GM12878 (cell line): Measurements from ENCODE around the gene THOC6. TPM values are rescaled to one million over a fixed set of nuclear protein-coding genes. Genes with fewer than 3 reads are reported as not detected.

ENCODE experiments used
- ATAC-seq: fragments of 200-7000 bp; cut with Tn5 transposase; 3 replicates; pipeline ENCODE4 v1.9.1; 2020; ENCODE audit warnings: mild to moderate bottlenecking, moderate library complexity
- BruUV-seq: library from RNA; stranded (reverse); fragments of 400-500 nt; replicated peaks from 2 replicates; lab custom pipeline; 2021; lab: Mats Ljungman, UMichigan
- CTCF ChIA-PET: fragments of 300-600 bp; sonication (Branson Sonifier 250); formaldehyde crosslinking; extraction: SDS; loops from one replicate; lab custom pipeline; 2021; ENCODE audit warnings: inconsistent platforms; lab: Yijun Ruan, JAX
- POLR2A ChIA-PET: fragments of 350-600 bp; formaldehyde crosslinking; extraction: SDS; loops from one replicate; lab custom pipeline; 2021; ENCODE audit warnings: inconsistent platforms; lab: Charles Lee
- RAD21 ChIA-PET: fragments of 300-600 bp; sonication (Branson Sonifier 250); formaldehyde crosslinking; loops from one replicate; lab custom pipeline; 2023; ENCODE audit warnings: antibody characterized with exemption; ENCODE audit not compliant: unreplicated experiment; lab: Charles Lee
- SMC1A ChIA-PET: fragments of 300-600 bp; sonication (Branson Sonifier 250); formaldehyde crosslinking; loops from one replicate; lab custom pipeline; 2023; ENCODE audit not compliant: unreplicated experiment, uncharacterized antibody; lab: Charles Lee
- DNase-seq: peaks from one replicate; pipeline ENCODE4 v3.0.0-alpha.2; 2011; ENCODE audit warnings: low read depth, low spot score
- FAIRE-seq: peaks from 3 replicates; lab custom pipeline; 2011; peaks lifted over from hg19 to GRCh38; lab: Jason Lieb, UNC
- H2AFZ ChIP-seq: 2 replicates; pipeline ENCODE4 v1.6.0; 2011; ENCODE audit warnings: low read depth, low read length, control low read depth; ENCODE audit not compliant: control insufficient read depth
- H3K27ac ChIP-seq: 2 replicates; pipeline ENCODE4 v1.5.1; 2011; ENCODE audit warnings: control low read depth; ENCODE audit not compliant: control insufficient read depth, insufficient read depth
- H3K27me3 ChIP-seq, 2 experiments: replicated peaks in 1 of 2; 2 replicates each; pipeline versions ENCODE4 v1.6.0 to v1.6.1; 2011; ENCODE audit warnings: low read length in 1 of 2; ENCODE audit not compliant: control insufficient read depth in 2 of 2, insufficient read depth in 2 of 2
- H3K36me3 ChIP-seq, 2 experiments: 2 replicates each; pipeline ENCODE4 v1.5.1; 2011; ENCODE audit warnings: low read length in 1 of 2; ENCODE audit not compliant: control insufficient read depth in 2 of 2, insufficient read depth in 2 of 2
- H3K4me1 ChIP-seq: 2 replicates; pipeline ENCODE4 v1.6.1; 2011; ENCODE audit warnings: mild to moderate bottlenecking, low read length, moderate library complexity, mixed read lengths; ENCODE audit not compliant: control insufficient read depth, insufficient read depth
- H3K4me2 ChIP-seq: 2 replicates; pipeline ENCODE4 v1.6.0; 2011; ENCODE audit warnings: control low read depth; ENCODE audit not compliant: control insufficient read depth, insufficient read depth
- H3K4me3 ChIP-seq: fragments of 200-600 bp; sonication (generic); 2 replicates; pipeline ENCODE4 v1.5.1; 2016
- H3K79me2 ChIP-seq: 2 replicates; pipeline ENCODE4 v1.6.0; 2011; ENCODE audit warnings: low read length; ENCODE audit not compliant: control insufficient read depth, insufficient read depth
- H3K9ac ChIP-seq: 2 replicates; pipeline ENCODE4 v1.8.0; 2011; ENCODE audit warnings: low read length, control low read depth, mixed read lengths; ENCODE audit not compliant: control insufficient read depth, insufficient read depth
- H3K9me3 ChIP-seq: replicated peaks from 3 replicates; pipeline ENCODE4 v1.5.1; 2011; ENCODE audit warnings: mild to moderate bottlenecking, low read length; ENCODE audit not compliant: control insufficient read depth, insufficient read depth
- H4K20me1 ChIP-seq: 2 replicates; pipeline ENCODE4 v1.6.0; 2011; ENCODE audit not compliant: control insufficient read depth, insufficient read depth
- CHD4 ChIP-seq: fragments of 200-600 bp; sonication (generic); IDR thresholded peaks from 2 replicates; pipeline ENCODE4 v1.6.1; 2016; ENCODE audit warnings: mild to moderate bottlenecking
- TAF1 ChIP-seq: IDR thresholded peaks from 2 replicates; pipeline ENCODE4 v1.6.1; 2011; ENCODE audit warnings: mild to moderate bottlenecking, low read depth, low read length, borderline replicate concordance
- ZBED1 ChIP-seq: IDR thresholded peaks from 2 replicates; pipeline ENCODE4 v1.6.1; 2016; ENCODE audit warnings: borderline replicate concordance
- WGBS: methylation state at CpG from one replicate; pipeline ENCODE4 v1.1.6; 2016; ENCODE audit warnings: low lambda C conversion rate; ENCODE audit not compliant: insufficient replicate concordance, insufficient coverage; ENCODE audit errors: missing lambda C conversion rate; 5-methylcytosine and 5-hydroxymethylcytosine counted together
- in situ Hi-C: fragments of 300-500 bp; cut with MboI; formaldehyde crosslinking; loops from 9 replicates; pipeline ENCODE4 v1.14.3; 2018; ENCODE audit warnings: mixed read lengths
- intact Hi-C: fragments of 100-400 bp; cut with micrococcal nuclease; formaldehyde crosslinking; loops from one replicate; pipeline ENCODE4 v1.14.2; 2022; ENCODE audit not compliant: unreplicated experiment
- polyA plus RNA-seq, 11 experiments: library from polyadenylated mRNA; depleted of rRNA in 4 of 11; unstranded in 6 of 11; stranded (reverse) in 5 of 11; fragments of >200 nt; fragmentation: Nextera tagmentation in 4 of 11; fragmentation: Illumina TruSeq in 1 of 11; extraction: Ambion mirVana in 4 of 11; extraction: Trizol in 1 of 11; gene quantifications; 1 replicate in 1 of 11; 2 replicates in 10 of 11; pipeline versions ENCODE4 v1.2.1 to v1.2.3, GENCODE V29; 2011 to 2016; ENCODE audit warnings: inconsistent platforms in 2 of 11, missing spikeins in 2 of 11, low read depth in 1 of 11
- total RNA-seq, 4 experiments: library from RNA; depleted of rRNA in 3 of 4; stranded (reverse); fragments of >200 nt in 3 of 4; fragmentation: Illumina TruSeq in 1 of 4; extraction: Trizol in 1 of 4; gene quantifications; 2 replicates each; pipeline versions ENCODE4 v1.2.1 to v1.2.3, GENCODE V29; 2013 to 2021

Gene THOC6
- total and polyA plus RNA-seq, 10 of the 15 experiments (the other 5 are each of a cell fraction or from before 2014, with no cell fraction given): 1.0 to 54.4 (median 27.9) TPM

- ATAC-seq (no peak), FAIRE-seq (no peak), DNase-seq (no peak)
- Histone ChIP-seq H3K27ac (no peak overlapping the region), H3K4me3 (0 out of 2 replicates have a peak overlapping the region, but pooled peaks have one; percentile 87), H4K20me1 (no peaks in the 10 kb centered on the region), H3K27me3 (no peaks in the 10 kb centered on the region), H3K4me1 (peaks cover 16% of the 10 kb centered on the region), H2AFZ (no peak overlapping the region), H3K4me2 (peak overlapping the region; percentile 75), H3K36me3 (no peaks in the 10 kb centered on the region), H3K9me3 (no peaks in the 10 kb centered on the region), H3K79me2 (no peaks in the 10 kb centered on the region), H3K9ac (no peak overlapping the region)
- intact Hi-C loops: loop anchor here (2.0 kb wide), 1 partner anchor 109 kb away; no protein-coding TSS in a partner anchor
- TF ChIP-seq ZBED1 (no peak), CHD4 (no peak), TAF1 (no peak)
- in situ Hi-C loops: no loop called here
- TSS peak; percentile 57 for BruUV-seq
- ChIA-PET SMC1A (interaction anchor here (0.9 to 3.9 kb wide), 5 partner anchors 17 to 77 kb away, joined by 3 to 53 read pairs (median 4); partner anchors contain the start of gene ZNF213), POLR2A (interaction anchor here (0.9 to 1.4 kb wide), 3 partner anchors 14 to 73 kb away, joined by 3 to 4 read pairs (median 3); no protein-coding TSS in a partner anchor), RAD21 (interaction anchor here (0.9 to 3.0 kb wide), 7 partner anchors 16 to 115 kb away, joined by 3 to 72 read pairs (median 7); partner anchors contain the start of gene ZNF213), CTCF (interaction anchor here (0.9 to 9.5 kb wide), 18 partner anchors 9 to 110 kb away, joined by 3 to 174 read pairs (median 8); partner anchors contain the start of gene ZNF213)
- 84% methylated on average over 22 of the region's 22 CpGs for WGBS
These were observed 33.6 kb downstream of the THOC6 start for GRCh38 chr16:3057181-3058138.
